ENCODE measurements around the gene UBIAD1. TPM values are rescaled to one million over a fixed set of nuclear protein-coding genes. Genes with fewer than 3 reads are reported as not detected.

UBIAD1 gene
- total and polyA plus RNA-seq, 4 donors = 7.5 to 17.9 (median 9.5) TPM

DNA sequence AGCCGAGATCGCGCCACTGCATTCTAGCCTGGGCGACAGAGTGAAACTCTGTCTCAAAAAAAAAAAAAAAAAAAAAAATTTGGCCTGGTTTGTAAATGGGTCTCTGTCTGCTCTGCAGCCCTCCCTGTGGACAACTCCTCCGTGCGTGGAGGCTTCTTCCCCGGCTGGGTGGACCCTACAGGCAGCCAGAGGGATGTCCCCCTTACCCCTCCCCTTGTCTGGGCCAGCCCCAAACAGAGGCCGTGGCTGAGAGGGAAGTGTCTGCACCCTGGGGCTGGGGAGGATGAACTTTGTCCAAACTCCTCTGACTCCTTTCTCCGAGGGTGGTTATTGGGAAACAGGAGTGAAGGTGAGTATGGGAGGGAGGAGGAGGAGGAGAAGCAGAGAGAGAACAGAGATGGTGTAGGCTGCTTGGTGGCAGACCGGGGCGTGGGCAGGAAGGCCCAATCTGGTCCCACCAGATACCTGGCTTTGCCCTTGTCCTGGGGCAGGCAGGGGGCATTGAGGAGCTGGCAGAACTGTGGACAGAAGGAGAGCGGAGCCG is 61.3 kb downstream of the UBIAD1 start:
- ATAC-seq (ENCODE audit: insufficient read depth, low FRiP score) (no peak), DNase-seq (no peak)
- no peaks in the 10 kb centered on the region for H3K36me3 ChIP-seq (ENCODE audit: control insufficient read depth in 4 of 4, insufficient read depth in 4 of 4, low read length in 4 of 4)
- no peak overlapping the region for H3K9ac ChIP-seq (ENCODE audit: insufficient read depth in 1 of 2, low read length in 2 of 2)
- H3K27ac ChIP-seq (ENCODE audit: low read depth in 1 of 2, low read length in 1 of 2) = no peak overlapping the region
- H3K9me3 ChIP-seq (ENCODE audit: control insufficient read depth in 4 of 4, insufficient read depth in 3 of 4, low read length in 3 of 4) = no peaks in the 10 kb centered on the region
- peaks cover 0 to 10% (median 4%) of the 10 kb centered on the region in 3 donors for H3K27me3 ChIP-seq (ENCODE audit: control insufficient read depth in 3 of 3, insufficient read depth in 3 of 3, low read length in 2 of 3)
- WGBS, 2 donors = 74 to 79% methylated on average over 13 of the region's 13 CpGs
- no peak for TF ChIP-seq CTCF (IDR thresholded peaks at IDR 0.05; ENCODE audit: control extremely low read depth, extremely low read depth)
- no peaks in the 10 kb centered on the region for H3K4me1 ChIP-seq (ENCODE audit: control insufficient read depth in 5 of 5, insufficient read depth in 5 of 5, low read length in 5 of 5)
- no peak overlapping the region for H3K4me3 ChIP-seq

- Histone ChIP-seq H3K36me3 (ENCODE audit: control insufficient read depth in 4 of 4, insufficient read depth in 4 of 4, low read length in 4 of 4) (no peaks in the 10 kb centered on the region), H3K4me3 (no peak overlapping the region), H3K27ac (ENCODE audit: low read depth in 1 of 2, low read length in 1 of 2) (no peak overlapping the region), H3K9ac (ENCODE audit: insufficient read depth in 1 of 2, low read length in 2 of 2) (no peak overlapping the region), H3K27me3 (ENCODE audit: control insufficient read depth in 3 of 3, insufficient read depth in 3 of 3, low read length in 2 of 3) (peaks cover 0 to 10% (median 4%) of the 10 kb centered on the region in 3 donors), H3K4me1 (ENCODE audit: control insufficient read depth in 5 of 5, insufficient read depth in 5 of 5, low read length in 5 of 5) (no peaks in the 10 kb centered on the region), H3K9me3 (ENCODE audit: control insufficient read depth in 4 of 4, insufficient read depth in 3 of 4, low read length in 3 of 4) (no peaks in the 10 kb centered on the region)
- ATAC-seq (ENCODE audit: insufficient read depth, low FRiP score) (no peak), DNase-seq (no peak)
- WGBS, 2 donors = 87 to 94% methylated on average over 7 of the region's 7 CpGs
- no peak for TF ChIP-seq CTCF (IDR thresholded peaks at IDR 0.05; ENCODE audit: control extremely low read depth, extremely low read depth)
These were observed 61.8 kb downstream of the UBIAD1 start for GRCh38 chr1:11334821-11335220.

- 81 to 90% methylated on average over 7 of the region's 7 CpGs for WGBS, 2 donors
- no peak for TF ChIP-seq CTCF (IDR thresholded peaks at IDR 0.05; ENCODE audit: control extremely low read depth, extremely low read depth)
- H3K27me3 ChIP-seq (ENCODE audit: control insufficient read depth in 3 of 3, insufficient read depth in 3 of 3, low read length in 2 of 3) = peaks cover 0 to 14% (median 8%) of the 10 kb centered on the region in 3 donors
These were observed 62.5 kb downstream of the UBIAD1 start for GRCh38 chr1:11335417-11336056.

More at GRCh38 chr1:11335417-11336056, 62.5 kb downstream of the UBIAD1 start:
- Histone ChIP-seq H3K4me1 (ENCODE audit: control insufficient read depth in 5 of 5, insufficient read depth in 5 of 5, low read length in 5 of 5) (no peaks in the 10 kb centered on the region), H3K9me3 (ENCODE audit: control insufficient read depth in 4 of 4, insufficient read depth in 3 of 4, low read length in 3 of 4) (no peaks in the 10 kb centered on the region), H3K4me3 (no peak overlapping the region), H3K27ac (ENCODE audit: low read depth in 1 of 2, low read length in 1 of 2) (no peak overlapping the region), H3K9ac (ENCODE audit: insufficient read depth in 1 of 2, low read length in 2 of 2) (no peak overlapping the region), H3K36me3 (ENCODE audit: control insufficient read depth in 4 of 4, insufficient read depth in 4 of 4, low read length in 4 of 4) (no peaks in the 10 kb centered on the region)
- DNase-seq = no peak
- ATAC-seq (ENCODE audit: insufficient read depth, low FRiP score) = no peak

Data from lung (tissue), 12 donors.